Activated naive CD8-positive, alpha-beta T cell treated with anti-CD3 and anti-CD28 coated beads, Interleukin-2, amount 50 U/mL, for 16 hours (primary cell): Measurements from ENCODE around the gene ZFPL1.

Experiments
- DNase-seq: peaks from one replicate; pipeline ENCODE4 v3.0.0-alpha.2; 2020; ENCODE audit warnings: low read depth, low spot score

The ZFPL1 gene

GRCh38 chr11:65083834-65084597, at the start of gene ZFPL1, which contains the start of gene CDCA5:
Gene ZFPL1, plus strand, starts transcription at chr11:65084222. Its CDS starts 477 bp downstream, at chr11:65084699.
Gene CDCA5, minus strand, starts transcription at chr11:65084040. Its CDS starts 62 bp downstream, at chr11:65083978.
- DNase-seq, result peak; percentile 88

GRCh38 chr11:65034423-65034822, 49.6 kb upstream of the ZFPL1 start:
- no peak for DNase-seq

GRCh38 chr11:65035579-65035978, 48.4 kb upstream of the ZFPL1 start:
- no peak for DNase-seq

GRCh38 chr11:65036931-65037330, 47.1 kb upstream of the ZFPL1 start:
- no peak for DNase-seq

- DNase-seq, result no peak
These were observed 43.5 kb upstream of the ZFPL1 start for GRCh38 chr11:65040520-65040846.

GRCh38 chr11:65040847-65041622, 43.0 kb upstream of the ZFPL1 start, which contains the start of gene SAC3D1:
Gene SAC3D1, plus strand, starts transcription at chr11:65041210. Its CDS starts 83 bp downstream, at chr11:65041293.
- peak; percentile 68 for DNase-seq

- DNase-seq, result no peak
These were observed 41.1 kb upstream of the ZFPL1 start for GRCh38 chr11:65042891-65043290.

GRCh38 chr11:65043881-65044501, 40.0 kb upstream of the ZFPL1 start:
- no peak for DNase-seq

- no peak for DNase-seq
These were observed 39.0 kb upstream of the ZFPL1 start for GRCh38 chr11:65045061-65045460.

- DNase-seq, result no peak
These were observed 38.3 kb upstream of the ZFPL1 start for GRCh38 chr11:65045728-65046127.

GRCh38 chr11:65047581-65048422, 36.2 kb upstream of the ZFPL1 start:
- no peak for DNase-seq

GRCh38 chr11:65051398-65051858, 32.6 kb upstream of the ZFPL1 start:
- DNase-seq, result no peak

- no peak for DNase-seq
These were observed 30.1 kb upstream of the ZFPL1 start for GRCh38 chr11:65053827-65054508.

GRCh38 chr11:65055538-65055937, 28.5 kb upstream of the ZFPL1 start:
- no peak for DNase-seq

GRCh38 chr11:65056999-65057398, 27.0 kb upstream of the ZFPL1 start:
- DNase-seq, result no peak

- DNase-seq, result no peak
These were observed 26.5 kb upstream of the ZFPL1 start for GRCh38 chr11:65057526-65057925.

- DNase-seq, result no peak
These were observed 26.0 kb upstream of the ZFPL1 start for GRCh38 chr11:65058012-65058411.

GRCh38 chr11:65058419-65059054, 25.5 kb upstream of the ZFPL1 start, which contains the start of gene NAALADL1:
Gene NAALADL1, minus strand, starts transcription at chr11:65058553. Its CDS starts 32 bp downstream, at chr11:65058521.
- DNase-seq, result no peak

GRCh38 chr11:65059523-65059922, 24.5 kb upstream of the ZFPL1 start:
- DNase-seq, result no peak
